ENCODE results near the gene CPA1.
A peak's percentile ranks its signal among the peaks of the same experiment; 100 is the strongest.

The CPA1 gene

DNA sequence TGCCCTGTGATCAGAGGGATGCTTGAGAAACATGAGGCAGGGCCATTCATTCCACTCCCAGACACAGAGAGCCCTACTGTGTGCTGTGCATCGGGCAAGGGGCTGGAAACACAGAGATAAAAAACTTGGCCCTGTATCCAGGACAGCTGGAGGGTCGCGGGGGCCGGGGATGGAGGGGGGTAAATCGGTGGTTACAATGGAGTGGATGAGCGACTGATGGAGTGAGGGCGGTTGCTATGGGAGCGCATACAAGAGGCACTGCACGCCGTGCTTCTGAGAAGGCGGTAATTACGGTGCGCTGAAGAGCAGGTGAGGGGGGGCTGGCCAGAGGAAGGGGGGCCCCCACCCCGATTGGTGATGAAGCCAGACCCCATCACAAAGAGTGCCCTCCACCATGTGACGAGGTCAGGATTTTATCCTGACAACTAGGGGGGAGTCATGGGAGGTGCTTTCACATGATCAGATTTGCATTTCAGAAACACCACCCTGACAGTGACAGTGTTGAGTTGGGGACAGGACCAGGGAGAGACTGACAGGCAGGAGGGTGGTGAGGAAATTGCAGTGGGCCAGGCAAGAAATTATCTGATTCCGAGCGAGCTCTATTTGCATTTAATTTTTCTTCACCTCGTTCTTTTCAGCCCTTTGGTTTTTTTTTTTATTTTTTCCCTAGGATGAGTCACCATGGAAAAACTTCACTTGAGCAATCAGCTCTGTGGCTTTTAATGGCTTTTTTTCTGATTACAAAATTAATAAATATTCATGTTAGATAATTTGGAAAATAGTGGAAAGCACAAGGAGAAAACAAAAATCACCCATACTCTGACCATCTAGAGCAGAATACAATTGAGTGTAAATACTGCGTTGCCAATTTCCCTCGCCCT lies 27.9 kb upstream of the CPA1 start:
- no peak for DNase-seq (ENCODE audit: low read depth, low spot score)
- no peak overlapping the region for H3K27ac ChIP-seq

DNA sequence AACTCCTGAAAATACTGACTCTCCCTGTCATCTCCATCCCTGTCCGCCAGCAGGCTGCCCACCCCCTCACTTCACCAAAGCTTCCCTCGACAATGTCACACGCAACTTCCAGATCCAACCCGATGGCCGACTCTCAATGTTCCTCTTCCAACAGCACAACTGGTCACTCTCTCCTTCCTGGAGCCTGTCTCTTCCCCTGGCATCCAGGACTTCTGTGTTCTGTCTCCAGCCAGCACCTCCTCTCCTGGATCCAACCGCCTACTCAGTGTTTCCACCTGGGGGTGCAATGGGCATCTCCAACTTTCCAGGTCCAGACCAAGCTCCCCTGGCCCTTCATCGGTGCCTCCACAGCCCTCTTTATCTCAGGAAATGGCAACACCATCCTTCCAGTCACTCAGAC lies 27.1 kb upstream of the CPA1 start:
- DNase-seq (ENCODE audit: low read depth, low spot score), result no peak
- H3K27ac ChIP-seq, result no peak overlapping the region

DNA sequence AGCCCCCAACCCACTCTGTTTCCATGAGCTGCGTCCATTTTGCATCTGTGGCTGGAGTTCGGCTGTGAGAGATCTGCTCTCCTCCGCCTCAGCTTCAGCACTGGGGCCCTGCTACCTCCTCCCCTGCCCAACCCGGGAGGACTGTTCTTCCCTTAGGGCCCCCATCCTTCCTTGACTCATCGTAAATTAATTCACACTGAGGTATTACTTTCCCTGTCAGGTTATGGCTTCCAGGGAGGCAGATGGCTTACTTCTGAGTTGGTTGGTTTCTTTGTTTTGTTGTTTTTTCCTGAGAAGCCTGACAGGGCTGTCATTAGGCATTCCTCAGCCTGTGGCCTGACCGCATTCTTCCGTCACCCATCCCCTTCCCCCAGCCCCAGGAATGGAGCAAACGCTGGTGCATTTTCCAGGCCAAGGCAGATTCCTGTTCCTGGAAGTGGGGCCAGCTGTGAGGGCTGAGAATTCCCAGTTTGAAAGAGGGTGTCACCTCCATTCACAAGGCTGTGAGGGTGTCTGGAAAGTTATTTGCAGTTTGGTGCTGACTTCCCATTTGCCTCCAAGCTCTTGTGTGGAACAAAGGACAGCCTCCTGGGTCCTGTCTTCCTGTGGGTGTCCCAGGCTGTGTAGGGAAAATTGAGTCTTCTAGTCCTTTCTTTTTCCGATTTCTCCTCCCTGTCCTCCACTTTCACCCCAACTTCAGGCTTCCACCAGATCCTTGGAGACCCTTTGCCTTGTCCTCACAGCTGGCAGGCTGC lies 24.0 kb upstream of the CPA1 start:
- H3K27ac ChIP-seq, result peak overlapping the region; percentile 91
- DNase-seq (ENCODE audit: low read depth, low spot score), result peak; percentile 80

DNA sequence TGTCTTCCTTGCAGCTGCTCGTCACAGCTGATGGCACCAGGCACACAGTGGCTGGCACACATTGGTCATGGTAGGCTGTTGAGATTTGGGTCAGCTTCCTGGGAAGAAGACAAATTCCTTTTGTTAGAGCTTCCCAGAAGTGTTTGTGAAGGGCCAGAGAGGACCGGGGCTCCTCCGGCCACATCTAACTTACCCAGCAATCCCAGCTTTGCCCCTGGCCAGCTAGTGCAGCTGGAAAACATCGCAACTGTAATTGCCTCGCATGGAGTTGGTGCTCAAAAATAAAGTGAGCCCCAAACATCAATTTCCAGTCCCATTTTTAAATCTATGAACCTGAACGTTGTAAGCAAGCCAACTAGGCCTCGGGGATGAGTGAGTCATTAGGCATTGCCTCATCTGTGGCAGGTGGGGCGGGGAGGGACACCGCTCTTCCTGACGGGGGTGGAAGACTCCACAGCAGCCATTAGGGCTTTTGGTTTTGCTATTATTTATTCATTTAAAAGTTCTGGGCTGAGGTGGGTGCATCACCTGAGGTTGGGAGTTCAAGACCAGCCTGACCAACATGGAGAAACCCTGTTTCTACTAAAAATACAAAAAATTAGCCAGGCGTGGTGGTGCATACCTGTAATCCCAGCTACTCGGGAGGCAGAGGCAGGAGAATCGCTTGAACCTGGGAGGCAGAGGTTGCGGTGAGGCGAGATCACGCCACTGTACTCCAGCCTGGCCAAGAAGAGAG lies 23.2 kb upstream of the CPA1 start:
- peak overlapping the region; percentile 91 for H3K27ac ChIP-seq
- DNase-seq (ENCODE audit: low read depth, low spot score), result peak; percentile 74

DNA sequence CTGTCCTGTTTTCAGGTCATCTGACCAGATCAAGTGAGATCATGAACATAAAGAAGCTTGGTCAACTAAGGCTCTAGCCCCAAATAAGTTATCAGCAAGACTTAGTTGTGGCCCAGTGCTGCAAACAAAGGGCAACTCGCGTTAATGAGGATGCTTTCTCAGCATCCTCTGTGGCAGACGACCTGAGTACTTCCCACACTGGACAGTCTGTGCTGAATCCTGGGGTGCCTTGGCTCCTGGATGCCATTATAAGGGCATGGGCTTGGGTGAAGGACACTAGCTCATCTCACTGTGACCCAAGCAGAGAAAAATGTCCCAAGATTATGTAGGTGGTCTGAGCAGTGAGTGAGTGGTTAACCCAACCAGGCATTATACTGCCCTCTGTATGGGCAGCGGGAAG lies 21.8 kb upstream of the CPA1 start:
- no peak for DNase-seq (ENCODE audit: low read depth, low spot score)
- no peak overlapping the region for H3K27ac ChIP-seq

DNA sequence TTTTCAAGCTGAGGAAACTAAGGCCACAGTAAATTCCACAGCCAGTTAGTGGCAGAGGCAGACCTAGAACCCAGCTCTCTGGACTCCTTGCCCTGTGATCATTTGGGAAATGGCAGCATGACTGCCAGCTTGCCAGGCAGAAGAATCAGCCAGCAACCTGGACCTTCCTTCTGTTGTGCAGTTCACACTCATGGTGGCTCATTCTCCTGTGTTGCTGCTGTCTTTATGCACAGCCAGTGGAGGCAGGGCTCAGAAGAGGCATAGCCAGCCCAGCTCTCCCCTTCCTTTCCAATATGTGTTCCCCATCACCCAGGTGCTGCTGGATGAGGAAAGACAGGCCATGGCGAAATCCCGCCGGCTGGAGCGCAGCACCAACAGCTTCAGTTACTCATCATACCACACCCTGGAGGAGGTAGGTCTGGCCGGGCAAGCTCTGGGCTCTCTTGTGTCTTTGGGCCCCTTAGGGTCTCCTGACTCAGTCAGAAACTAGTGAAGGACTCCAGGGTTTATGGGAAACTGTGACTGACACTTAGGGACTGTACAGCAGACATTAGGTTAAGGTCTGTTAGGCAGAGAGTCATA lies 20.9 kb upstream of the CPA1 start:
- peak overlapping the region; percentile 55 for H3K27ac ChIP-seq
- DNase-seq (ENCODE audit: low read depth, low spot score), result peak; percentile 68

DNA sequence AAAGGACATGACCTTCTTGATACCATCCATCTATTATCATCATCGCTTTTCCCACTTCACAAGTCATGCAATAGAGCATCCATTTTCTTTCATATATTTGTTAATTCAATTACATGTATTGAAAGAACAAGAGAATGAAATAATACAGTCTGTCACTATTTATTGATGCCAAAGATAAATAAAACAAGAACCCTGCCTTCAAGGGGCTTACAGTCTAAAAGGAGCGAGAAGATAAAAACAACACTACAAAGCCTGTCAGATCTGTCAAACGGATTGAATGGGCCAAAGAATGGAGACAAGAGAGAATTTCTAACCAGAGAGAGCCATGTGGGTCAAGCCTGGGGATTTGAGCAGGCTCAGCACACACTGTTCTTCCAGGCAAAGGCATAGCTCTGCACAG lies 19.8 kb upstream of the CPA1 start:
- DNase-seq (ENCODE audit: low read depth, low spot score), result no peak
- no peak overlapping the region for H3K27ac ChIP-seq

DNA sequence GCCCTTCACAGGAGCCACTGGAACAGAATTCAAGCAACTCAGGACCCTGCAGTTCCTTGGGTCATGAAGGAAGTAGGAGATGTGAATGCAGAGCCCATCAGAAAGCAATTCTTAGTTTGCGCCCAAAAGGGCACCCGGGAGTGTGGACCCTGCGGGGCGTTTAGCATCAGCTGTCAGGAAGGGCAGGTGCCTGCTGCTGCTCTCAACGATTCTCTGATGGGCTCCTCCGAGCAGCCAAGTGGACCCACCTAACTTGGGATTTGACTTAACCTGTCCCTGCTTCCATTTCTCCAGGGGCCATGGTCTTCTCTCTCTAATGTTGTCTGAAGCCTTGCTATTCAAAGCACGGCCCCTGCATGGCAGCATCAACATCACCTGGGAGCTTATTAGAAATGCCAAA lies 18.6 kb upstream of the CPA1 start:
- no peak for DNase-seq (ENCODE audit: low read depth, low spot score)
- H3K27ac ChIP-seq, result no peak overlapping the region

DNA sequence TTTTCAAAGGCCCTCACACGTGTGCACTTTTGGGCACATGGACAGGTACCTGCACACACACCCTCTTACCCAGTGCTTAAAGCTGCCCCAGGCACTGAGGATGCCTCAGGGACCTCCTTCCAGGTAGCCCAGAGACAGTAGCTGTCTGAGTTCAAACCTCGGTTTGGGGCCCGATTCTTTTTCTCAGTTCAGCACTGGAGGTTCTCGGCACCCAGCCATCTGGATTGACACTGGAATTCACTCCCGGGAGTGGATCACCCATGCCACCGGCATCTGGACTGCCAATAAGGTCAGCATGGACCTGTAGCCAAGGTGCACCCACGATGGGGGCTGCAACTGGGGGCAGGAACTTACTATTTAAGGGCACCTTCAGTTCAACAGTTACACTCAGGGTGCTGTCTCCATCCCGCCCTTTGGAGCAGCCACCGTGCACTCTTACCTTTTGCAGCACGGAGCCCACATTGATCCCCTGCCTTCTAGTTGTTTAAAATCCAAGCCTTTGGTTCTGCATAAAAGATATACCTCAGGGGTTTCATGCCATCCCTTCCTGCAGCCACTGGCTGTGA lies 18.0 kb upstream of the CPA1 start:
- DNase-seq (ENCODE audit: low read depth, low spot score), result no peak
- no peak overlapping the region for H3K27ac ChIP-seq

DNA sequence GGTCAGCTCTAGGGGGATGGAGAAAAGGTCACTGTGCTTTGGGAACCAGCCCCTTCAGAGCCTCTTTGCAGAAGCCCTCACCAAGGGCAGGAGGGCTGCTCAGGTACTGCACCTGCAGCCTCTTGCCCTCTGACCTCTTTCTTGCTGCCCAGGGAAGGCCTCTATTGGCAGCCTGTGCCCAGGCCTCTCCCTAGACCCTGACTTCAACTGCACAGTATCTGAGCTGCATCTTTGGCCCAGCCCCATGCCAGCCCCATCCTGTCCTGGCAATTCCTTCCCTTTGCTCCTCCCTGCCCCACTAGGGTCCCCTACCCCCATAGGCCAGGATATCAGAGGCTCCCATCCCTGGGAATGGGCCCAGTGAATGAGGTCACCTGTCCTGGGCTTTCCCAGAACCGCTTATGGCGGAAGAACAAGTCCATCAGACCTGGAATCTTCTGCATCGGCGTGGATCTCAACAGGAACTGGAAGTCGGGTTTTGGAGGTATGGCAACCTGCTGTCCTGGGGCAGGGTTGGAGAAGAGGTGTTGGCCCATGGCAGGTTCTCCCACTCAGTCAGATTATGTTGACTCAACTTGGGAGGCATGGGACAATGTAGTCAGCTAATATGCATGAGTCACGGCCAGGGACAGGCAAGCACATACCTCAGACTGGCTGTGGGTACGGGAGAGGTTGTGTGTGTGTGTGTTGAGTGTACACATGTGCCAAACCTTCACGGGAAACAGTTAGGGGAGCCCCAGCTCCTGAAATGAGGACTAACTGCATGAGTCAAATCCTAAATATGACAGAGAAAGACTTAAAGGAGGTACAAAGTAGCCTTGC lies 17.1 kb upstream of the CPA1 start:
- DNase-seq (ENCODE audit: low read depth, low spot score), result peak; percentile 98
- peak overlapping the region; percentile 65 for H3K27ac ChIP-seq

DNA sequence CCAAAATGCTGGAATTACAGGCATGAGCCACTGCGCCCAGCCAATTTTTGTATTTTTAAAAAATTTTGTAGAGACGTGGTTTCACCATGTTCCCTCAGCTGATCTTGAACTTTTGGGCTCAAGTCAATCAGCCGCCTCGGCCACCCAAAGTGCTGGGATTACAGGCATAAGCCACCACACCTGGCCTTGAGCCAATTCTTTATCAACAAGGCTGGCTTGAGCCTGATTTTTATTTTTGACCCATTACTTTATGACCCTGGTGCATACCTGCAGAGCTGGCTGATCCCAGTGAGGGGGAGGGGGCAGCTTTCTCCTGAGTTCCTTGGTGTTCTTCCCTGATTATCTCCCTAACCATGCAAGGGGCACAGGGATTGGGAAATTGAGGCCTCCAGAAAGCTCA lies 15.8 kb upstream of the CPA1 start:
- H3K27ac ChIP-seq, result peak overlapping the region; percentile 65
- DNase-seq (ENCODE audit: low read depth, low spot score), result no peak

DNA sequence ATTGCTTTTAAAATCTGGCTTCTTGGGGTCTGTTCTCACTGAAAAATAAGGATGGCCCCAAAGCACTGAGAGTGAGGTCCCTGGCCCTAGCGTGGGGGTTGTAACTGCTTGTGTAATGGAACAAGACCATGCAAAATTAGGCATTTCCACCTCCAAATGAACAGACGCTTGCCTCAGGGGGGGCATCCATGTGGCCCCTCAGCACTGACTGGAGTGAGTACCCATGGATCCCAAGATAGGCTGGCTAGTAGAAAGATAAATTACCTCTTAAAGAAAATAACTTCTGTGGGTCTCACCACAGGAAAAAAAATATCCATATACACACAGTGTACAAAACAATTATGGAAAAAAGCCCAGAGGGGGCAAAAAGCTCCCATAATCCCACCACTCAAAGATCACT lies 15.2 kb upstream of the CPA1 start:
- no peak overlapping the region for H3K27ac ChIP-seq

DNA sequence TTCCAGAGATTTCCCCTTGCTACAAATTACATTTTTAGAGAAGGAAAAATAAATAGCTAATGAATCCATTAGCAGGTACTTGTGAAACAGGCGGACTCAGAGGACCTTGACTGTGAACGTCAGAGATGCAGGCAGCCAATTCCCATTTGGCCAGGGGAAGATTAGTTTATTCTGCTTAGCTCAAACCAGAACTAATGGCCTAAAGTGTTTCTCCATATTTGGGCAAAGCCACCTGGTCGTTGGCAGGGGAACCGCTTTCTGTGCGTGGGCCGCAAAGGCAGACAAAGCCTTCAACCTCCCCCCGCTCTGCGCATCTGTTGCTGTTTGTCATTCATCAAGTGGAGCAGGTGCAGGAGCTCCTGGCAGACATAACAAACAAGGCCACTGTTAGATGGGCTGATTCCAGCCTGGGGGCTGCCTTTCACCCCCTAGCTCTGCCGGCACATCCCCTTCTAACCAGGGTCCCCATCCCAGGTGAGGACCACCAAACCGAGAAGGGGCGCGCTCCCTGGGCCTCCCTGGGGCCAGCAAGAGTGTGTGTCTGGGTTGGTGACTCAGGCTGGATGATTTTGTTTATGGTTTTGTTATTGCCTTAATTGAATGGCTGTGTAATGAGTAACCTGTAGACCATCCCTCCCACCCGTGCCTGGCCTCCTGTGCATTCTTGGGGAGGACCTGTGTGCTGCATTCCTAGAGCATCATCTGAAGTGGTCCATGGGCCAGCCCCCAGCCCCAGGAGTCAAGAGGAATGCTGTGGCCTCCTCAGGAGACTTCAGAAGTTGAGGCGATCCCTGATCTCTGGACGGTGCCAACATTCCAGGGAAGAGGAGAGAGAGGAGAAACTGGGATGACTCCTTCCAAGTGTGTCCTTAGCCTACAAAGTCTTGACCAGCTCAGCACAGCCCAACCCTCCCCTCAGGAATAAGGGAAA lies 14.5 kb upstream of the CPA1 start:
- no peak for DNase-seq (ENCODE audit: low read depth, low spot score)
- peak overlapping the region; percentile 16 for H3K27ac ChIP-seq

More for the DNA sequence above, 15.2 kb upstream of the CPA1 start:
- no peak for DNase-seq (ENCODE audit: low read depth, low spot score)

DNA sequence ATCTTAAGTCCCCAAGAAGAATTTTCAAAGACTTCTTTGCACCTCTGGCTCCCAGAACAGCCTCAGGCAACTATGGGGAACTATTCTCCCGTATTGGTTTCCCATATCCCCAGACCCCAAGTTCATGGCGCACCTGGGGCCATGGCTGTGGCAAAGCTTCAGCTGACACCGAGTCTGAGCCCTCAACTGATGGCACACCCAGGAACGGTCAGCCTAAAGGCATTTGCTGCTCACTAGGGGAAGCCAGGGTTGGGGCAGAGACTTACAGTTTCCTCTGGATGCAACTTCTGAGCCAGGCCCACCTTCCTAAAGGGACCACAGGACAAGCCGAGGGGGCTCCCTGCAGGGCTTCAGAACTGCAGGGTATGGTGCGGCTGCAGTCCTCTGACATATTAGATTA lies 13.7 kb upstream of the CPA1 start:
- H3K27ac ChIP-seq, result peak overlapping the region; percentile 16

DNA sequence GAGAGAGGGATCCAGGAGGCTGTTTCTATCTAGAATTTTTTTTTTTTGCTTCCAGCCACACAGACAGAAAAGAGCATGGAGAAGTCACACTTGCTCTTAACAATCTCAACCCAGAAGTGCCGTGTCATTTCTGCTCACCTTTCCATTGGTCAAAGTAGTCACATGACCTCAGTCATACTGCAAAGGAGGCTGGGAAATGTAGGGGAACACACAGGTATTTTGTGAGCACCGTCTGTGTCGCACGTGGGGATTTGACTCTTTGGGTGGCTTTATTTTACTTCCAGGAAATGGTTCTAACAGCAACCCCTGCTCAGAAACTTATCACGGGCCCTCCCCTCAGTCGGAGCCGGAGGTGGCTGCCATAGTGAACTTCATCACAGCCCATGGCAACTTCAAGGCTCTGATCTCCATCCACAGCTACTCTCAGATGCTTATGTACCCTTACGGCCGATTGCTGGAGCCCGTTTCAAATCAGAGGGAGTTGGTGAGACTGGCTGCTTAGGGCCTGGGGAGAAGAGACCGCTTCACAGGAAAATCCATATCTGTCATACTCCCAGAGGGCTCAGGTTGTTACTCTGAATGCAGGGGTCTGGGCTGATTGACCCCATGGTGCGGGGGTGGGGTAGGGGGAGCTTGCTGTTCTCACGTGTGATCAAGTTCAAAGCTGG lies 13.1 kb upstream of the CPA1 start:
- no peak overlapping the region for H3K27ac ChIP-seq
- DNase-seq (ENCODE audit: low read depth, low spot score), result no peak

More for the DNA sequence above, 13.7 kb upstream of the CPA1 start:
- DNase-seq (ENCODE audit: low read depth, low spot score), result no peak

DNA sequence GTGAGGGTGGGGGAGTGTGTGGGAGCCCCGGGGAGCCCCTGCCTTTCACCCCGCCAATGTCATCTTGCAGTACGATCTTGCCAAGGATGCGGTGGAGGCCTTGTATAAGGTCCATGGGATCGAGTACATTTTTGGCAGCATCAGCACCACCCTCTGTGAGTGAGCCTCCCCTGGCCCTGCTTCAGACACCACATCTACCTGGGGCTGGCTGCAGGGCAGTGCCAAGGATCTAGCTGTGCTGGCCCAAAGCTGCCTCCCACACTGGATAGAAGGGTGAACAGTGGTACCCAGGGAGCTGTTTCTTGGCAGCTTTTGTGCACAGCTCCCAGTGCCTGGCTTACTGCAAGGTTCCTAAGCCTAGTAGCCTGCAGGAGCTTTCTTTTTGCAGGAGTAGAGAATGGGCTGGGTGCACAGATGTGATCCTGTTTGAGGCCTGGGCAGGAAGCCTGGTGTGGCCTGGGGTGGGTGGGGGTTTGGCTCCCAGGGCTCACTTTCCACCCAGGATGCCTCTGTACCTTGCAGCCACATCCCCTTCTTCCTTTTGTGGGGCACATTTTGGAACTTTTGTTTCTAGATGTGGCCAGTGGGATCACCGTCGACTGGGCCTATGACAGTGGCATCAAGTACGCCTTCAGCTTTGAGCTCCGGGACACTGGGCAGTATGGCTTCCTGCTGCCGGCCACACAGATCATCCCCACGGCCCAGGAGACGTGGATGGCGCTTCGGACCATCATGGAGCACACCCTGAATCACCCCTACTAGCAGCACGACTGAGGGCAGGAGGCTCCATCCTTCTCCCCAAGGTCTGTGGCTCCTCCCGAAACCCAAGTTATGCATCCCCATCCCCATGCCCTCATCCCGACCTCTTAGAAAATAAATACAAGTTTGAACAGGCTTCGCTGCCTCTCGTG lies 12.2 kb upstream of the CPA1 start:
- no peak overlapping the region for H3K27ac ChIP-seq
- DNase-seq (ENCODE audit: low read depth, low spot score), result no peak

All from epithelial cell of prostate (primary cell).